GM21360 (cell line): Measurements from ENCODE around the gene SH3RF1.

Source experiments
- ATAC-seq: cut with Tn5 transposase; IDR thresholded peaks from one replicate; pipeline ENCODE4 v1.9.1; 2021; ENCODE audit warnings: mild to moderate bottlenecking, moderate library complexity; ENCODE audit not compliant: unreplicated experiment

The SH3RF1 gene

GRCh38 chr4:169110633-169111032, 160.1 kb downstream of the SH3RF1 start:
- no peak for ATAC-seq

- ATAC-seq = no peak
Measured at GRCh38 chr4:169109035-169109675, 161.6 kb downstream of the SH3RF1 start.

GRCh38 chr4:169108303-169108702, 162.5 kb downstream of the SH3RF1 start:
- ATAC-seq = no peak

GRCh38 chr4:169107528-169107927, 163.2 kb downstream of the SH3RF1 start:
- ATAC-seq = no peak

GRCh38 chr4:169106696-169107229, 164.0 kb downstream of the SH3RF1 start:
- ATAC-seq = no peak

GRCh38 chr4:169105620-169106019, 165.1 kb downstream of the SH3RF1 start:
- no peak for ATAC-seq

- no peak for ATAC-seq
Measured at GRCh38 chr4:169103966-169104412, 166.8 kb downstream of the SH3RF1 start.

GRCh38 chr4:169102026-169102425, 168.7 kb downstream of the SH3RF1 start:
- ATAC-seq = no peak

GRCh38 chr4:169100670-169101101, 170.1 kb downstream of the SH3RF1 start:
- ATAC-seq = no peak

- no peak for ATAC-seq
Measured at GRCh38 chr4:169099771-169100180, 171.0 kb downstream of the SH3RF1 start.

- ATAC-seq = no peak
Measured at GRCh38 chr4:169098969-169099690, 171.6 kb downstream of the SH3RF1 start.

GRCh38 chr4:169098532-169098931, 172.2 kb downstream of the SH3RF1 start:
- peak; percentile 50 for ATAC-seq

- ATAC-seq = peak; percentile 64
Measured at GRCh38 chr4:169098054-169098497, 172.7 kb downstream of the SH3RF1 start.

GRCh38 chr4:169096221-169096620, 174.5 kb downstream of the SH3RF1 start:
- ATAC-seq = no peak

- no peak for ATAC-seq
Measured at GRCh38 chr4:169094656-169095231, 176.0 kb downstream of the SH3RF1 start.

GRCh38 chr4:169092889-169093522, 177.8 kb downstream of the SH3RF1 start:
- ATAC-seq = no peak

GRCh38 chr4:169090484-169091215, 180.1 kb downstream of the SH3RF1 start:
- no peak for ATAC-seq

GRCh38 chr4:169089004-169089403, 181.8 kb downstream of the SH3RF1 start:
- no peak for ATAC-seq

- ATAC-seq = no peak
Measured at GRCh38 chr4:169084954-169085353, 185.8 kb downstream of the SH3RF1 start.

- ATAC-seq = peak; percentile 12
Measured at GRCh38 chr4:169080981-169081380, 189.8 kb downstream of the SH3RF1 start.
